Muscle layer of duodenum (tissue), 2 donors: Measurements from ENCODE around the gene RBFA.
"Not testable (repeated sequence)": the region's sequence is repeated elsewhere in the genome, so short reads cannot be mapped to it uniquely, and the experiment has no call there.

Source experiments
- H3K27ac ChIP-seq: one replicate; pipeline ENCODE4 v1.7.0; 2013; ENCODE audit warnings: mild to moderate bottlenecking, low read length
- H3K27me3 ChIP-seq: one replicate; pipeline ENCODE4 v1.7.0; 2013; ENCODE audit warnings: low read depth, mild to moderate bottlenecking, control low read depth, low read length
- H3K36me3 ChIP-seq, 2 donors: one replicate each; pipeline ENCODE4 v1.7.0; 2013; ENCODE audit warnings: low read length in 2 of 2, control low read depth in 1 of 2, mild to moderate bottlenecking in 1 of 2; ENCODE audit not compliant: insufficient read depth in 2 of 2, control insufficient read depth in 1 of 2
- H3K4me1 ChIP-seq, 2 donors: one replicate each; pipeline ENCODE4 v1.7.0; 2013; ENCODE audit warnings: low read length in 2 of 2, mild to moderate bottlenecking in 2 of 2, control low read depth in 1 of 2, moderate library complexity in 1 of 2; ENCODE audit not compliant: insufficient read depth in 2 of 2, control insufficient read depth in 1 of 2
- H3K4me3 ChIP-seq, 2 donors: one replicate each; pipeline ENCODE4 v1.7.0; 2013; ENCODE audit warnings: low read length in 2 of 2, low read depth in 1 of 2, mild to moderate bottlenecking in 1 of 2
- H3K9me3 ChIP-seq, 2 donors: one replicate each; pipeline ENCODE4 v1.7.0; 2013; ENCODE audit warnings: low read length in 2 of 2, control low read depth in 1 of 2, mild to moderate bottlenecking in 1 of 2; ENCODE audit not compliant: control insufficient read depth in 1 of 2
- donor health status: healthy.

RBFA gene

GRCh38 chr18:80034068-80034851 is at the start of gene RBFA:
Gene RBFA, plus strand, starts transcription at chr18:80034434. Its CDS starts 62 bp downstream, at chr18:80034496.
- Histone ChIP-seq H3K27ac (peak within 1 kb of the TSS; percentile 72), H3K9me3 (peaks cover 0 to under 1% of the 10 kb centered on the region in 2 donors), H3K4me3 (peak within 1 kb of the TSS; percentile 88 to 92), H3K27me3 (no peaks in the 10 kb centered on the region), H3K4me1 (peaks cover 5 to 13% of the 10 kb centered on the region in 2 donors), H3K36me3 (peaks cover 4 to 21% of the 10 kb centered on the region in 2 donors)

- no peaks in the 10 kb centered on the region for H3K9me3 ChIP-seq
- no peak overlapping the region for H3K27ac ChIP-seq
- no peaks in the 10 kb centered on the region for H3K27me3 ChIP-seq
- H3K4me1 ChIP-seq = peaks cover 9 to 15% of the 10 kb centered on the region in 2 donors
- no peak overlapping the region for H3K4me3 ChIP-seq
- peaks cover 0 to 4% of the 10 kb centered on the region in 2 donors for H3K36me3 ChIP-seq
These were observed 49.1 kb upstream of the RBFA start for GRCh38 chr18:79985172-79985571.

- no peak overlapping the region for H3K27ac ChIP-seq
- H3K36me3 ChIP-seq = peaks cover 0 to 4% of the 10 kb centered on the region in 2 donors
- H3K4me1 ChIP-seq = peaks cover 9 to 15% of the 10 kb centered on the region in 2 donors
- no peaks in the 10 kb centered on the region for H3K27me3 ChIP-seq
- H3K4me3 ChIP-seq = peak overlapping the region; percentile 63 to 91
- H3K9me3 ChIP-seq = no peaks in the 10 kb centered on the region
These were observed 47.5 kb upstream of the RBFA start for GRCh38 chr18:79986726-79987125.

- Histone ChIP-seq H3K36me3 (peaks cover 0 to 1% of the 10 kb centered on the region in 2 donors), H3K4me3 (peak overlapping the region; percentile 63 to 91), H3K27ac (peak overlapping the region; percentile 93), H3K4me1 (peaks cover 9 to 15% of the 10 kb centered on the region in 2 donors), H3K27me3 (no peaks in the 10 kb centered on the region), H3K9me3 (no peaks in the 10 kb centered on the region)
These were observed 46.7 kb upstream of the RBFA start for GRCh38 chr18:79987566-79987965.

- H3K4me3 ChIP-seq = peak overlapping the region; percentile 63 to 91
- H3K36me3 ChIP-seq = no peaks in the 10 kb centered on the region
- no peaks in the 10 kb centered on the region for H3K9me3 ChIP-seq
- H3K27me3 ChIP-seq = no peaks in the 10 kb centered on the region
- peaks cover 9 to 15% of the 10 kb centered on the region in 2 donors for H3K4me1 ChIP-seq
- peak overlapping the region; percentile 93 for H3K27ac ChIP-seq
These were observed 46.2 kb upstream of the RBFA start for GRCh38 chr18:79988071-79988450.

- Histone ChIP-seq H3K4me1 (peaks cover 9 to 15% of the 10 kb centered on the region in 2 donors), H3K27ac (peak within 1 kb of the TSS; percentile 93), H3K36me3 (no peaks in the 10 kb centered on the region), H3K27me3 (no peaks in the 10 kb centered on the region), H3K4me3 (peak within 1 kb of the TSS; percentile 63 to 91), H3K9me3 (no peaks in the 10 kb centered on the region)
These were observed 45.6 kb upstream of the RBFA start, which contains the start of gene TXNL4A for GRCh38 chr18:79988451-79989194. Gene TXNL4A, minus strand, starts transcription at chr18:79988563. Its CDS starts 171 bp downstream, at chr18:79988392.

- H3K9me3 ChIP-seq = no peaks in the 10 kb centered on the region
- H3K27ac ChIP-seq = peak overlapping the region; percentile 93
- H3K36me3 ChIP-seq = no peaks in the 10 kb centered on the region
- H3K4me1 ChIP-seq = peaks cover 9 to 15% of the 10 kb centered on the region in 2 donors
- no peaks in the 10 kb centered on the region for H3K27me3 ChIP-seq
- H3K4me3 ChIP-seq = peak overlapping the region; percentile 63 to 91
These were observed 45.1 kb upstream of the RBFA start for GRCh38 chr18:79989195-79989497.

GRCh38 chr18:79991494-79991893 is 42.7 kb upstream of the RBFA start:
- Histone ChIP-seq H3K27me3 (no peaks in the 10 kb centered on the region), H3K27ac (no peak overlapping the region)

GRCh38 chr18:79999701-80000100 is 34.5 kb upstream of the RBFA start:
- not testable (repeated sequence) for H3K4me3 ChIP-seq, H3K9me3 ChIP-seq, H3K4me1 ChIP-seq, H3K36me3 ChIP-seq, H3K27me3 ChIP-seq, H3K27ac ChIP-seq

More at GRCh38 chr18:79991494-79991893, 42.7 kb upstream of the RBFA start:
- Histone ChIP-seq H3K4me3 (no peak overlapping the region), H3K9me3 (no peaks in the 10 kb centered on the region), H3K36me3 (no peaks in the 10 kb centered on the region), H3K4me1 (peaks cover 9 to 13% of the 10 kb centered on the region in 2 donors)

- Histone ChIP-seq H3K27ac (no peak overlapping the region), H3K27me3 (no peaks in the 10 kb centered on the region), H3K9me3 (peaks cover 0 to 4% of the 10 kb centered on the region in 2 donors), H3K4me3 (no peak overlapping the region), H3K36me3 (no peaks in the 10 kb centered on the region), H3K4me1 (no peaks in the 10 kb centered on the region)
These were observed 33.4 kb upstream of the RBFA start for GRCh38 chr18:80000877-80001276.

GRCh38 chr18:80002468-80002867 is 31.8 kb upstream of the RBFA start:
- peaks cover 0 to 4% of the 10 kb centered on the region in 2 donors for H3K9me3 ChIP-seq
- no peaks in the 10 kb centered on the region for H3K36me3 ChIP-seq
- no peaks in the 10 kb centered on the region for H3K4me1 ChIP-seq
- no peak overlapping the region for H3K27ac ChIP-seq
- H3K27me3 ChIP-seq = no peaks in the 10 kb centered on the region
- no peak overlapping the region for H3K4me3 ChIP-seq
